Smooth muscle cell (in vitro differentiated cells): Measurements from ENCODE around the gene CLDN7. TPM values are rescaled to one million over a fixed set of nuclear protein-coding genes. Genes with fewer than 3 reads are reported as not detected.

ENCODE experiments used
- DNase-seq: peaks from one replicate; lab custom pipeline; 2025; ENCODE audit not compliant: unreplicated experiment; lab: John Stamatoyannopoulos, UW
- H2AFZ ChIP-seq: fragments of 200-600 bp; sonication (generic); 2 replicates; pipeline ENCODE4 v1.6.0; 2016; ENCODE audit warnings: antibody characterized with exemption, low read depth, mild to moderate bottlenecking
- H3F3A ChIP-seq: fragments of 200-600 bp; sonication (generic); 2 replicates; pipeline ENCODE4 v1.6.0; 2017; ENCODE audit warnings: antibody characterized with exemption, low read depth
- H3K27ac ChIP-seq: fragments of 200-600 bp; sonication (generic); 2 replicates; pipeline ENCODE4 v1.5.1; 2016; ENCODE audit warnings: low read depth, mild to moderate bottlenecking
- H3K27me3 ChIP-seq: fragments of 200-600 bp; sonication (generic); 2 replicates; pipeline ENCODE4 v1.6.1; 2016; ENCODE audit warnings: low read depth, mild to moderate bottlenecking
- H3K36me3 ChIP-seq: fragments of 200-600 bp; sonication (generic); 2 replicates; pipeline ENCODE4 v1.5.1; 2016; ENCODE audit warnings: low read depth
- H3K4me1 ChIP-seq: fragments of 200-600 bp; sonication (generic); 2 replicates; pipeline ENCODE4 v1.5.1; 2016; ENCODE audit warnings: low read depth
- H3K4me2 ChIP-seq: fragments of 200-600 bp; sonication (generic); 2 replicates; pipeline ENCODE4 v1.6.0; 2016; ENCODE audit warnings: mild to moderate bottlenecking
- H3K4me3 ChIP-seq: fragments of 200-600 bp; sonication (generic); 2 replicates; pipeline ENCODE4 v1.5.1; 2016; ENCODE audit warnings: mild to moderate bottlenecking
- H3K79me2 ChIP-seq: fragments of 200-600 bp; sonication (generic); 2 replicates; pipeline ENCODE4 v1.6.0; 2016; ENCODE audit warnings: low read depth, mild to moderate bottlenecking
- H3K9ac ChIP-seq: fragments of 200-600 bp; sonication (generic); 2 replicates; pipeline ENCODE4 v1.6.0; 2016; ENCODE audit warnings: low read depth
- H3K9me3 ChIP-seq: fragments of 200-600 bp; sonication (generic); replicated peaks from 2 replicates; pipeline ENCODE4 v1.5.1; 2016; ENCODE audit warnings: low read depth
- H4K20me1 ChIP-seq: fragments of 200-600 bp; sonication (generic); 2 replicates; pipeline ENCODE4 v1.6.0; 2016; ENCODE audit warnings: low read depth
- WGBS: methylation state at CpG from one replicate; pipeline ENCODE4 v1.1.7; 2016; ENCODE audit warnings: low lambda C conversion rate; 5-methylcytosine and 5-hydroxymethylcytosine counted together
- microRNA counts: library from miRNA; unstranded; fragments of <30 nt; microRNA quantifications from one replicate; lab custom pipeline; 2016
- microRNA-seq: library from miRNA; unstranded; fragments of <30 nt; microRNA quantifications from one replicate; pipeline ENCODE4, GENCODE V29; 2016; ENCODE audit warnings: borderline number of aligned reads
- polyA plus RNA-seq: library from polyadenylated mRNA; unstranded; fragments of >200 nt; fragmentation: Nextera tagmentation; extraction: Ambion mirVana; gene quantifications from 2 replicates; pipeline ENCODE4 v1.2.1, GENCODE V29; 2016
- small RNA-seq: library from RNA; depleted of rRNA; stranded (forward); fragments of <200 nt; gene quantifications from one replicate; pipeline ENCODE3, GENCODE V24; 2014
- total RNA-seq: library from RNA; depleted of rRNA; stranded (reverse); fragments of >200 nt; gene quantifications from 2 replicates; pipeline ENCODE4 v1.2.3, GENCODE V29; 2014
- TF ChIP-seq, protein P1 (sequence below): fragments of 200-600 bp; sonication (generic); IDR thresholded peaks from 2 replicates; pipeline ENCODE4 v1.5.1; 2017; ENCODE audit warnings: borderline replicate concordance, mild to moderate bottlenecking, antibody characterized with exemption; ENCODE audit not compliant: insufficient read depth, poor library complexity, severe bottlenecking

CLDN7 gene
- total and polyA plus RNA-seq, 2 experiments from 2014 or later: 25.2 to 33.7 TPM

DNA sequence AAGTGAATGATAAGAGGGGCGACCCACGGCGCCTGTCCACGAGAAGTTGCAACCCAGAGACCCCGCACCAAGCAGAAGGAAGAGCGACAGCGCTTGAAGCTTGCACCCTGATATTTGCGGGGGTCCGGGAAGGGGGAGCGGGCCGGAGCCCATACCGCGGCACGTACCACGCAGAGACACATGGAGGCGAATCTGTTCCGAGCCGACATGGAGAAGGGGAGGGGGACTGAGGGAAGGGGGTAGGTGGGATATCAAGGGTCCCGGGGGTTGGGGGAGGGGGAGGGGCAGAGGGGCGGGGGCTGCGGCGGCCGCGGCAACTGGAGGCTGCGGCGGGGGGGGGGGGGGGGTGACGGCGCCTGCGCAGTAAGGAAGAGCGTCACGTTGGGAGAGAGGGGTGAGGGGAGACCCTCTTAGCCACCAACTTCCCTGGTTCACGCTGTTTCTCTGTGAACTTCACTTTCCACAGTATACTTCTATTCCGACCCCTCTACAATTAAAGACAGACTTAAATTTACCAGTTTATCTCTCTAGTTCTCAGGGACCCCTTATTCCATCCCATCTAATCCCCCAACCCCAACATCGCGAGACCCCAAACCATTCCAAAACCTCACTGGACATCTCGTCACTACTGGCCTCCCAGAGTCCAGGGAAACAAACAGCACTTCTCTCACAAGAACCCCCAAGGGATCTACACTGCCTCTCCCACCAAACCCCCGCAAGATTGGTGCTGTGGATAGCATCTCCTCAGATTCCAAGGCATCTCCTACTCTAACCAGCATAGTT is 50.6 kb downstream of the CLDN7 start:
- H3K9me3 ChIP-seq: no peaks in the 10 kb centered on the region
- peaks cover 50% of the 10 kb centered on the region for H3K4me1 ChIP-seq
- peaks cover 14% of the 10 kb centered on the region for H3F3A ChIP-seq
- H2AFZ ChIP-seq: no peak overlapping the region
- no peaks in the 10 kb centered on the region for H3K36me3 ChIP-seq
- H3K9ac ChIP-seq: no peak overlapping the region
- H3K27me3 ChIP-seq: no peaks in the 10 kb centered on the region
- peak overlapping the region; percentile 68 for H3K4me2 ChIP-seq
- H3K79me2 ChIP-seq: peaks cover 64% of the 10 kb centered on the region
- H3K27ac ChIP-seq: no peak overlapping the region
- DNase-seq: no peak
- H3K4me3 ChIP-seq: no peak overlapping the region
- 38% methylated on average over 11 of the region's 37 CpGs for WGBS
- TF ChIP-seq, protein P1, sequence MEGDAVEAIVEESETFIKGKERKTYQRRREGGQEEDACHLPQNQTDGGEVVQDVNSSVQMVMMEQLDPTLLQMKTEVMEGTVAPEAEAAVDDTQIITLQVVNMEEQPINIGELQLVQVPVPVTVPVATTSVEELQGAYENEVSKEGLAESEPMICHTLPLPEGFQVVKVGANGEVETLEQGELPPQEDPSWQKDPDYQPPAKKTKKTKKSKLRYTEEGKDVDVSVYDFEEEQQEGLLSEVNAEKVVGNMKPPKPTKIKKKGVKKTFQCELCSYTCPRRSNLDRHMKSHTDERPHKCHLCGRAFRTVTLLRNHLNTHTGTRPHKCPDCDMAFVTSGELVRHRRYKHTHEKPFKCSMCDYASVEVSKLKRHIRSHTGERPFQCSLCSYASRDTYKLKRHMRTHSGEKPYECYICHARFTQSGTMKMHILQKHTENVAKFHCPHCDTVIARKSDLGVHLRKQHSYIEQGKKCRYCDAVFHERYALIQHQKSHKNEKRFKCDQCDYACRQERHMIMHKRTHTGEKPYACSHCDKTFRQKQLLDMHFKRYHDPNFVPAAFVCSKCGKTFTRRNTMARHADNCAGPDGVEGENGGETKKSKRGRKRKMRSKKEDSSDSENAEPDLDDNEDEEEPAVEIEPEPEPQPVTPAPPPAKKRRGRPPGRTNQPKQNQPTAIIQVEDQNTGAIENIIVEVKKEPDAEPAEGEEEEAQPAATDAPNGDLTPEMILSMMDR: no peak
- peaks cover 93% of the 10 kb centered on the region for H4K20me1 ChIP-seq

MicroRNAs within 50 kb of the gene (microRNA counts, 767-probe panel; counts per million panel counts)
- microRNA hsa-miR-324-3p (lab: Ali Mortazavi, UCI) (183 counts per million), microRNA hsa-miR-324-5p (lab: Ali Mortazavi, UCI) (6,930 counts per million, percentile 37 among the panel's probes with 10 or more counts)

Small RNA genes within 50 kb of the gene (microRNA-seq; reads per million reads assigned to microRNA genes)
- gene MIR324: 11,690 reads per million, percentile 95 among the genes with 10 or more reads in this experiment

Small RNA genes within 50 kb of the gene (small RNA-seq; reads per million reads assigned to genes)
- gene MIR324: 2.0 reads per million, percentile 44 among the genes with 10 or more reads in this experiment
- not detected for gene RF00019

Other genes with a start within 250 kb of the CLDN7 start
Only the 30 nearest of the 35 such genes appear.
- gene SLC16A11, start 218.4 kb downstream of the CLDN7 start, total RNA-seq: 0.36 TPM in 1 of 2 replicates, not detected in the other
- 0.65 and 0.80 TPM in 2 replicates for gene SLC16A11, start 218.4 kb downstream of the CLDN7 start, polyA plus RNA-seq
- gene CLEC10A, start 182.2 kb downstream of the CLDN7 start, total RNA-seq: not detected in 2 replicates
- gene CLEC10A, start 182.2 kb downstream of the CLDN7 start, polyA plus RNA-seq: not detected in 2 replicates
- gene ASGR2, start 147.7 kb downstream of the CLDN7 start, total RNA-seq: 0.22 TPM in 1 of 2 replicates, not detected in the other
- gene ASGR2, start 147.7 kb downstream of the CLDN7 start, polyA plus RNA-seq: 0.15 and 0.50 TPM in 2 replicates
- gene ASGR1, start 83.1 kb downstream of the CLDN7 start, total RNA-seq: 1.2 and 3.6 TPM in 2 replicates
- 4.2 and 11.0 TPM in 2 replicates for gene ASGR1, start 83.1 kb downstream of the CLDN7 start, polyA plus RNA-seq
- gene DLG4, start 42.6 kb downstream of the CLDN7 start, total RNA-seq: 9.4 and 12.3 TPM in 2 replicates
- gene DLG4, start 42.6 kb downstream of the CLDN7 start, polyA plus RNA-seq: 2.3 and 4.2 TPM in 2 replicates
- 136 and 185 TPM in 2 replicates for gene ACADVL, start 42.5 kb downstream of the CLDN7 start, total RNA-seq
- gene ACADVL, start 42.5 kb downstream of the CLDN7 start, polyA plus RNA-seq: 331 and 541 TPM in 2 replicates
- 26.1 and 31.8 TPM in 2 replicates for gene DVL2, start 28.0 kb downstream of the CLDN7 start, total RNA-seq
- gene DVL2, start 28.0 kb downstream of the CLDN7 start, polyA plus RNA-seq: 46.7 and 49.6 TPM in 2 replicates
- 41.6 and 48.5 TPM in 2 replicates for gene PHF23, start 23.0 kb downstream of the CLDN7 start, total RNA-seq
- gene PHF23, start 23.0 kb downstream of the CLDN7 start, polyA plus RNA-seq: 33.8 and 46.5 TPM in 2 replicates
- 305 and 363 TPM in 2 replicates for gene GABARAP, start 20.0 kb downstream of the CLDN7 start, total RNA-seq
- 725 and 735 TPM in 2 replicates for gene GABARAP, start 20.0 kb downstream of the CLDN7 start, polyA plus RNA-seq
- 46.3 and 57.5 TPM in 2 replicates for gene CTDNEP1, start 10.7 kb downstream of the CLDN7 start, total RNA-seq
- gene CTDNEP1, start 10.7 kb downstream of the CLDN7 start, polyA plus RNA-seq: 88.4 and 96.2 TPM in 2 replicates
- 17.3 and 18.7 TPM in 2 replicates for gene ELP5, start 10.3 kb downstream of the CLDN7 start, total RNA-seq
- gene ELP5, start 10.3 kb downstream of the CLDN7 start, polyA plus RNA-seq: 41.3 and 42.4 TPM in 2 replicates
- 0.18 TPM in 1 of 2 replicates, not detected in the other for gene SLC2A4, start 19.2 kb upstream of the CLDN7 start, total RNA-seq
- 0.11 TPM in 1 of 2 replicates, not detected in the other for gene SLC2A4, start 19.2 kb upstream of the CLDN7 start, polyA plus RNA-seq
- 0.09 and 1.3 TPM in 2 replicates for gene YBX2, start 32.2 kb upstream of the CLDN7 start, total RNA-seq
- 0.58 and 1.1 TPM in 2 replicates for gene YBX2, start 32.2 kb upstream of the CLDN7 start, polyA plus RNA-seq
- 260 and 323 TPM in 2 replicates for gene EIF5A, start 45.1 kb upstream of the CLDN7 start, total RNA-seq
- gene EIF5A, start 45.1 kb upstream of the CLDN7 start, polyA plus RNA-seq: 797 and 860 TPM in 2 replicates
- gene GPS2, start 52.9 kb upstream of the CLDN7 start, total RNA-seq: 35.2 and 40.3 TPM in 2 replicates
- gene GPS2, start 52.9 kb upstream of the CLDN7 start, polyA plus RNA-seq: 77.0 and 95.5 TPM in 2 replicates
- gene NEURL4, start 66.9 kb upstream of the CLDN7 start, total RNA-seq: 8.6 and 23.8 TPM in 2 replicates
- 5.1 and 9.2 TPM in 2 replicates for gene NEURL4, start 66.9 kb upstream of the CLDN7 start, polyA plus RNA-seq
- gene ACAP1, start 74.1 kb upstream of the CLDN7 start, total RNA-seq: 15.2 TPM in 1 of 2 replicates, not detected in the other
- 31.6 and 48.1 TPM in 2 replicates for gene ACAP1, start 74.1 kb upstream of the CLDN7 start, polyA plus RNA-seq
- 34.7 and 37.2 TPM in 2 replicates for gene KCTD11, start 89.7 kb upstream of the CLDN7 start, total RNA-seq
- gene KCTD11, start 89.7 kb upstream of the CLDN7 start, polyA plus RNA-seq: 33.8 and 52.3 TPM in 2 replicates
- gene TMEM95, start 92.7 kb upstream of the CLDN7 start, total RNA-seq: 0.49 TPM in 1 of 2 replicates, not detected in the other
- gene TMEM95, start 92.7 kb upstream of the CLDN7 start, polyA plus RNA-seq: 0.34 TPM in 1 of 2 replicates, not detected in the other
- gene TNK1, start 118.6 kb upstream of the CLDN7 start, total RNA-seq: 4.5 and 6.3 TPM in 2 replicates
- gene TNK1, start 118.6 kb upstream of the CLDN7 start, polyA plus RNA-seq: 3.6 and 13.5 TPM in 2 replicates
- gene PLSCR3, start 132.0 kb upstream of the CLDN7 start, total RNA-seq: 29.3 and 34.7 TPM in 2 replicates
- 110 and 122 TPM in 2 replicates for gene PLSCR3, start 132.0 kb upstream of the CLDN7 start, polyA plus RNA-seq
- 75.6 and 133 TPM in 2 replicates for gene TMEM256, start 141.6 kb upstream of the CLDN7 start, total RNA-seq
- gene TMEM256, start 141.6 kb upstream of the CLDN7 start, polyA plus RNA-seq: 87.9 and 90.6 TPM in 2 replicates
- 15.1 and 20.9 TPM in 2 replicates for gene NLGN2, start 145.4 kb upstream of the CLDN7 start, total RNA-seq
- 10.8 and 11.9 TPM in 2 replicates for gene NLGN2, start 145.4 kb upstream of the CLDN7 start, polyA plus RNA-seq
- not detected in 2 replicates for gene SPEM1, start 157.8 kb upstream of the CLDN7 start, total RNA-seq
- gene SPEM1, start 157.8 kb upstream of the CLDN7 start, polyA plus RNA-seq: not detected in 2 replicates
- gene SPEM2, start 163.1 kb upstream of the CLDN7 start, total RNA-seq: 0.22 TPM in 1 of 2 replicates, not detected in the other
- 0.56 and 1.0 TPM in 2 replicates for gene SPEM2, start 163.1 kb upstream of the CLDN7 start, polyA plus RNA-seq
- gene SPEM3, start 166.4 kb upstream of the CLDN7 start, total RNA-seq: not detected in 2 replicates
- gene SPEM3, start 166.4 kb upstream of the CLDN7 start, polyA plus RNA-seq: 0.14 TPM in 1 of 2 replicates, not detected in the other
- gene TMEM102, start 173.0 kb upstream of the CLDN7 start, total RNA-seq: 7.3 and 10.0 TPM in 2 replicates
- 10.5 and 11.9 TPM in 2 replicates for gene TMEM102, start 173.0 kb upstream of the CLDN7 start, polyA plus RNA-seq
- gene FGF11, start 177.0 kb upstream of the CLDN7 start, total RNA-seq: 21.3 and 28.5 TPM in 2 replicates
- gene FGF11, start 177.0 kb upstream of the CLDN7 start, polyA plus RNA-seq: 13.9 and 30.9 TPM in 2 replicates
- gene CHRNB1, start 182.6 kb upstream of the CLDN7 start, total RNA-seq: 8.9 and 12.2 TPM in 2 replicates
- 19.0 and 22.5 TPM in 2 replicates for gene CHRNB1, start 182.6 kb upstream of the CLDN7 start, polyA plus RNA-seq
- 24.2 and 25.6 TPM in 2 replicates for gene ZBTB4, start 217.2 kb upstream of the CLDN7 start, total RNA-seq
- gene ZBTB4, start 217.2 kb upstream of the CLDN7 start, polyA plus RNA-seq: 22.8 and 26.9 TPM in 2 replicates